Astrocyte (in vitro differentiated cells and primary cell): ENCODE data around the gene EFNA5.

ENCODE experiments used
- EZH2 ChIP-seq: IDR thresholded peaks from 2 replicates; pipeline ENCODE4 v1.6.1; 2012; ENCODE audit warnings: mild to moderate bottlenecking, low read length, inconsistent platforms; ENCODE audit not compliant: insufficient read depth
- TF ChIP-seq, protein P1 (sequence below): IDR thresholded peaks from 2 replicates; pipeline ENCODE4 v1.5.1; 2011; ENCODE audit warnings: low read depth, mild to moderate bottlenecking, inconsistent platforms, low read length, moderate library complexity; ENCODE audit not compliant: insufficient read depth

- TF ChIP-seq, protein P1, sequence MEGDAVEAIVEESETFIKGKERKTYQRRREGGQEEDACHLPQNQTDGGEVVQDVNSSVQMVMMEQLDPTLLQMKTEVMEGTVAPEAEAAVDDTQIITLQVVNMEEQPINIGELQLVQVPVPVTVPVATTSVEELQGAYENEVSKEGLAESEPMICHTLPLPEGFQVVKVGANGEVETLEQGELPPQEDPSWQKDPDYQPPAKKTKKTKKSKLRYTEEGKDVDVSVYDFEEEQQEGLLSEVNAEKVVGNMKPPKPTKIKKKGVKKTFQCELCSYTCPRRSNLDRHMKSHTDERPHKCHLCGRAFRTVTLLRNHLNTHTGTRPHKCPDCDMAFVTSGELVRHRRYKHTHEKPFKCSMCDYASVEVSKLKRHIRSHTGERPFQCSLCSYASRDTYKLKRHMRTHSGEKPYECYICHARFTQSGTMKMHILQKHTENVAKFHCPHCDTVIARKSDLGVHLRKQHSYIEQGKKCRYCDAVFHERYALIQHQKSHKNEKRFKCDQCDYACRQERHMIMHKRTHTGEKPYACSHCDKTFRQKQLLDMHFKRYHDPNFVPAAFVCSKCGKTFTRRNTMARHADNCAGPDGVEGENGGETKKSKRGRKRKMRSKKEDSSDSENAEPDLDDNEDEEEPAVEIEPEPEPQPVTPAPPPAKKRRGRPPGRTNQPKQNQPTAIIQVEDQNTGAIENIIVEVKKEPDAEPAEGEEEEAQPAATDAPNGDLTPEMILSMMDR, result no peak
- TF ChIP-seq EZH2, result no peak
Measured at GRCh38 chr5:107607196-107607595, 63.5 kb downstream of the EFNA5 start.
